ENCODE data around the gene ALDH18A1. TPM values are rescaled to one million over a fixed set of nuclear protein-coding genes. Genes with fewer than 3 reads are reported as not detected.

The ALDH18A1 gene
- 135 and 139 TPM in 2 replicates for total RNA-seq
- long read RNA-seq, transcript ALDH18A1-202 (18 exons, 3,359 nt): major isoform, 897 of 1,193 reads
- long read RNA-seq, transcript ALDH18A1-201 (18 exons, 3,337 nt): minor isoform, 106 of 1,193 reads
- long read RNA-seq, partial matches to known transcripts: 67 of 1,193 reads
- long read RNA-seq, other reads (novel, unspliced or antisense): 123 of 1,193 reads

DNA sequence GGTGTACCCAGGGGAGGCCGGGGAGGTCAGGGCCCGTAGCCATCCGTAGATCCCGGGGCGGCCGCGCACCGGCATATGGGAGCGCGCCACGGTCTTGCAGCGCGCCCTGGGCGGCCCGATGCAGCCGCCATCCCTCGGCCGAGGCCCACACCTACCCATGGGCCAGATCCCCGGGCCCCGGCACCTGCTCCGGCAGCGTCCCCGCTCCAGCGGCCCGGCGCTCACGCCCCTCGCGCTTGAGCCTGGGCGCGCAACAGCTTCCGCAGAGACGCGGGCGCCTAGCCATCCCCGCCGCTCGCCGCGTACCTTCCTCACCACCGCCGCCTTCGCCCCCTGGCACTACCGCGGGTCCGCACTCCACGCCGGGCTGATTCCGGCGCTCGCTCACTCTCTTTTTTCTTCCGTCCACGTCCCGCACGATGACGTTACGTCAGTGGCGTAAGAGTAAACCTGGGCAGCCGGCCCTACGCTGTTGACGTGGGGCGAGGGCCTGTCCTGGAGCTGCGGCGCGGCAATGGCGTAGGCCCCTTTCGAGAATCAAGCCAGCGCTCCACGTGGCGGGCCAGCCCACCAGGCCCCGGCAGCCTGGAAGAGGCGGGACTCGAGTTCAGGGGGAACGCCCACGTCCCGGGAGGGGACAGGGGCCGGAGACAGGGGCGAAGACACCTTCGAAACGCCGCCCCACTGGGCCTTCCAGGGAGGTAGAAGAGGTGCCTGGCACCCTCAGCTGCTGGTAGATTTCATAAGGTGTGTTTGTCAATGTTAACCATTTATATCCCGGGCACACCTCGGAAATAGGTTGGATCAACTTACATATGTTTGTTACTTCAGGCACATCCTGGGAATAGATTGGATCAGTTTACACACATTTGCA, at the start of gene ALDH18A1:
Gene ALDH18A1, minus strand, starts transcription at position 421 of the 874 bp plus-strand sequence. CDS start 3,334 bp downstream, outside the sequence.
- Mint-ChIP-seq H3K4me1 (ENCODE audit: low read depth) (peaks cover 15% of the 10 kb centered on the region), H3K27ac (peak within 1 kb of the TSS; percentile 95), H3K4me3 (ENCODE audit: low read depth) (peak within 1 kb of the TSS; percentile 99), H3K27me3 (no peaks in the 10 kb centered on the region), H3K36me3 (ENCODE audit: insufficient read depth) (peaks cover 20% of the 10 kb centered on the region), H3K9me3 (ENCODE audit: low read depth) (peaks cover 5% of the 10 kb centered on the region)
- DNase-seq (ENCODE audit: low spot score, unreplicated experiment): peak; percentile 91
- TF ChIP-seq, protein P1, sequence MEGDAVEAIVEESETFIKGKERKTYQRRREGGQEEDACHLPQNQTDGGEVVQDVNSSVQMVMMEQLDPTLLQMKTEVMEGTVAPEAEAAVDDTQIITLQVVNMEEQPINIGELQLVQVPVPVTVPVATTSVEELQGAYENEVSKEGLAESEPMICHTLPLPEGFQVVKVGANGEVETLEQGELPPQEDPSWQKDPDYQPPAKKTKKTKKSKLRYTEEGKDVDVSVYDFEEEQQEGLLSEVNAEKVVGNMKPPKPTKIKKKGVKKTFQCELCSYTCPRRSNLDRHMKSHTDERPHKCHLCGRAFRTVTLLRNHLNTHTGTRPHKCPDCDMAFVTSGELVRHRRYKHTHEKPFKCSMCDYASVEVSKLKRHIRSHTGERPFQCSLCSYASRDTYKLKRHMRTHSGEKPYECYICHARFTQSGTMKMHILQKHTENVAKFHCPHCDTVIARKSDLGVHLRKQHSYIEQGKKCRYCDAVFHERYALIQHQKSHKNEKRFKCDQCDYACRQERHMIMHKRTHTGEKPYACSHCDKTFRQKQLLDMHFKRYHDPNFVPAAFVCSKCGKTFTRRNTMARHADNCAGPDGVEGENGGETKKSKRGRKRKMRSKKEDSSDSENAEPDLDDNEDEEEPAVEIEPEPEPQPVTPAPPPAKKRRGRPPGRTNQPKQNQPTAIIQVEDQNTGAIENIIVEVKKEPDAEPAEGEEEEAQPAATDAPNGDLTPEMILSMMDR (IDR thresholded peaks at IDR 0.05; ENCODE audit: unreplicated experiment): no peak

DNA sequence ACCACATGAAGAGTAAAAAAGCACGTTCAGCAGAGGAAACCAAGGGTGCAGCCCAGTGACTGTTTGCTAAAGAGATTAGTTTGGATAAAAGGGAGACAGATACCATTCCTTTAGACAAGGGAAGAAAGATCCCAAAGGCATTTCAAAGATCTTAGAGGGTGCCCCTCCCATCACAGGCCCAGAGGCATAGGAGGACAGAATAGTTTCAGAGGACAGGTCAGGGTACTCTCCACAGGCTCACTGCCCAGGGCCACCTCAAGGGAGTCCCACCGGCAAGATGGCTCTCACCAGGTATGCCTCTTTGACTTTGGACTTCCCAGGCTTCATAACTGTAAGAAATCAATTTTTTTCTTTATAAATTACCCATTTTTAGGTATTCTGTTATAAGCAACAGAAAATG, 41.9 kb upstream of the ALDH18A1 start:
- H3K4me3 Mint-ChIP-seq (ENCODE audit: low read depth): no peak overlapping the region
- DNase-seq (ENCODE audit: low spot score, unreplicated experiment): no peak

DNA sequence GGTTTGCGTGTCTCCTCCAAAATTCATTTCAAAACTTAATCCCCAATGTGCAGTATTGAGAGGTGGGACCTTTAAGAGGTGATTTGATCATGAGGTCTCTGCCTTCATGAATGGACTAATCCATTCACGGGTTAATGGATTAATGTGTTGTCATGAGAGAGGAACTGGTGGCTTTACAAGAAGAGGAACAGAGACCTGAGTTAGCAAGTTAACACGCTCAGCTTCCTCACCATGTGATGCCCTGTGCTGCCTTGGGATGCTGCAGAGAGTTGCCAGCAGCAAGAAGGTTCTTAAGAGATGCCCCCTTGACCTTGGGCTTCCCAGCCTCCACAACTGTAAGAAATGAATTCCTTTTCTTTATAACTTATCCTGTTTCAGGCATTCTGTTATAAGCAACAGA, 40.9 kb upstream of the ALDH18A1 start:
- no peak overlapping the region for H3K4me3 Mint-ChIP-seq (ENCODE audit: low read depth)
- H3K27me3 Mint-ChIP-seq: no peaks in the 10 kb centered on the region
- H3K9me3 Mint-ChIP-seq (ENCODE audit: low read depth): peaks cover 20% of the 10 kb centered on the region
- TF ChIP-seq, protein P1 (IDR thresholded peaks at IDR 0.05; ENCODE audit: unreplicated experiment): no peak
- H3K36me3 Mint-ChIP-seq (ENCODE audit: insufficient read depth): no peaks in the 10 kb centered on the region
- H3K4me1 Mint-ChIP-seq (ENCODE audit: low read depth): peaks cover 6% of the 10 kb centered on the region
- no peak overlapping the region for H3K27ac Mint-ChIP-seq
- DNase-seq (ENCODE audit: low spot score, unreplicated experiment): no peak

More for the DNA sequence above, 41.9 kb upstream of the ALDH18A1 start:
- H3K4me1 Mint-ChIP-seq (ENCODE audit: low read depth): no peaks in the 10 kb centered on the region
- TF ChIP-seq, protein P1 (IDR thresholded peaks at IDR 0.05; ENCODE audit: unreplicated experiment): no peak
- no peaks in the 10 kb centered on the region for H3K36me3 Mint-ChIP-seq (ENCODE audit: insufficient read depth)
- no peaks in the 10 kb centered on the region for H3K27me3 Mint-ChIP-seq
- no peak overlapping the region for H3K27ac Mint-ChIP-seq
- H3K9me3 Mint-ChIP-seq (ENCODE audit: low read depth): peaks cover 20% of the 10 kb centered on the region

DNA sequence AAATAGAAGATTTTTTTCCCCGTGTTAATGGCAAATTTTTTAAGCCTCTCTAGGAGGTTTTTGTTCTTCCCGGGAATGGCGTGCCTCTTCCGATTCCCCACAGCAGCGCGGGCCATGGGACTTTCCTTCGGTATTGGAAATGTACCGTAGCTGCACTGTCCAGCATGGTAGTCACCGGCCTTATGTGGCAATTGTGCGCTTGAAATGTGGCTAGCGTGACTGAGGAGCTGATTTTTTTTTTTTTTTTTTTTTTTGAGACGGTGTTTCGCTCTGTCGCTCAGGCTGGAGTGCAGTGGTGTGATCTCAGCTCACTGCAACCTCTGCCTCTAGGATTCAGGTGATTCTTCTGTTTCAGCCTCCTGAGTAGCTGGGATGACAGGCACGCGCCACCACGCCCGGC, 38.2 kb upstream of the ALDH18A1 start:
- Mint-ChIP-seq H3K36me3 (ENCODE audit: insufficient read depth) (peaks cover 7% of the 10 kb centered on the region), H3K4me1 (ENCODE audit: low read depth) (peaks cover 12% of the 10 kb centered on the region), H3K27ac (no peak overlapping the region), H3K27me3 (no peaks in the 10 kb centered on the region), H3K4me3 (ENCODE audit: low read depth) (peak overlapping the region; percentile 98), H3K9me3 (ENCODE audit: low read depth) (peaks cover 18% of the 10 kb centered on the region)
- DNase-seq (ENCODE audit: low spot score, unreplicated experiment): no peak
- TF ChIP-seq, protein P1 (IDR thresholded peaks at IDR 0.05; ENCODE audit: unreplicated experiment): no peak

- H3K9me3 Mint-ChIP-seq (ENCODE audit: low read depth): peaks cover 13% of the 10 kb centered on the region
- H3K4me3 Mint-ChIP-seq (ENCODE audit: low read depth): peak within 1 kb of the TSS; percentile 98
- DNase-seq (ENCODE audit: low spot score, unreplicated experiment): peak; percentile 95
- peaks cover 15% of the 10 kb centered on the region for H3K4me1 Mint-ChIP-seq (ENCODE audit: low read depth)
- TF ChIP-seq, protein P1 (IDR thresholded peaks at IDR 0.05; ENCODE audit: unreplicated experiment): peak; percentile 100
- peak within 1 kb of the TSS; percentile 99 for H3K27ac Mint-ChIP-seq
- no peaks in the 10 kb centered on the region for H3K27me3 Mint-ChIP-seq
- peaks cover 11% of the 10 kb centered on the region for H3K36me3 Mint-ChIP-seq (ENCODE audit: insufficient read depth)
These were observed 37.4 kb upstream of the ALDH18A1 start, which contains the start of gene TCTN3 for GRCh38 chr10:95693668-95694534. TSS of gene TCTN3 (minus strand) at chr10:95693927. CDS start at chr10:95693899, 28 bp downstream.

All from progenitor cell of endocrine pancreas (in vitro differentiated cells).